Measurements from ENCODE around the gene ERG28.
"Not testable (repeated sequence)": the region's sequence is repeated elsewhere in the genome, so short reads cannot be mapped to it uniquely, and the experiment has no call there.

ERG28 gene, protein sequence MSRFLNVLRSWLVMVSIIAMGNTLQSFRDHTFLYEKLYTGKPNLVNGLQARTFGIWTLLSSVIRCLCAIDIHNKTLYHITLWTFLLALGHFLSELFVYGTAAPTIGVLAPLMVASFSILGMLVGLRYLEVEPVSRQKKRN

GRCh38 chr14:75660630-75661498, at the start of gene ERG28, which contains the start of gene TTLL5:
Gene ERG28 (minus strand): TSS chr14:75660876. CDS start chr14:75657502, 3,374 bp downstream.
Gene TTLL5 (plus strand): TSS chr14:75661246. CDS start chr14:75663150, 1,904 bp downstream.
- peak; percentile 97 for DNase-seq

GRCh38 chr14:75709207-75709812, 48.6 kb upstream of the ERG28 start:
- peak; percentile 58 for DNase-seq

GRCh38 chr14:75705014-75705413, 44.3 kb upstream of the ERG28 start:
- DNase-seq, result no peak

DNA sequence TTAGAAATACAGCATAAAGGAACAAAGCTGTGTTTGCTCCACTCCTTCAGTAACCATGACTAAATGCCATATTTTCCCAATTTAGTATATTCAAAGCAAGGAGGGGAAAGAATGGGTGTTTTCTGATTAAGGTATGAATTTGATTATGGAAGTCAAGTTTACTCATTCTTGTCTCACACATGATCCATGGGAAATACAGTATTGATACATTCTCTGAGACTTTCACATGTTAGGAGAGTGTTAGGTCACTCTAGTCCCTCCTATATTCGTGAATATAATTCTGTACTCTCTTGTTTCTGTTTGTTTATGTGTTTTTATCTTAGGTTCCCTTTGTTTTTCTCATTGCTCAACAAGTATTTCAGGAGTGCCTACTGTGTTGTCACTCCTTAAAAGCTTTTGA, 42.8 kb upstream of the ERG28 start:
- DNase-seq, result no peak

DNA sequence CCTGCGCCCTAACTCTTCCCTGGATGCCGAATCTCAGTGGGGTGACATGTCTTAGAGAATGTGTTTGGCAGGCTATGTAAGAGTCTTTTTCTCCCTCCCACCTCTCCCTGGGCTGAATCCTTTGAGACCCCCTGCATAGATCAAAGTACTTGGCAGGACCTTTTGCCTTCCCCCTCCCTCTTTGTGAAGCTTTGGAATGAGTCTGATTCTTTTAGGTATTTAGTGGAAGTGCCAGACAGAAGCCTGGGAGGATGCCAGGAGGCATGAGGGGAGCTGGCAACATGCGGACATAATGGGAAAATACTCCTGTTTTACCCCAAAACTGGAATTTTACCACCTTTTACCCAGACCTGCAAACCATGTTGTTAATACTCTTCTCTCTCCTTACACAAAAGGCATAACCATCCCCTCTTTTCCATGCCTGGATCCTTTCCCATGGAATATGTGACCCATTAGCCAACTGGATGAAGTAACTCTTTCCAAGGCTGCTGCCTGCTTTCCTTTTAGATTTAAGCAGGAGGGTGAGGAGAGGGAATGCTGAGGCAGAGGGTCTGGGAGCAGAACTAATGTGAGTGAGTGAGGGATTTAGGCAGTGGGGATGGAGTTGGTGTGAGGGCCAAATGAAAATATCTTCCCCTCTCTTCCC, 42.1 kb upstream of the ERG28 start:
- no peak for DNase-seq

DNA sequence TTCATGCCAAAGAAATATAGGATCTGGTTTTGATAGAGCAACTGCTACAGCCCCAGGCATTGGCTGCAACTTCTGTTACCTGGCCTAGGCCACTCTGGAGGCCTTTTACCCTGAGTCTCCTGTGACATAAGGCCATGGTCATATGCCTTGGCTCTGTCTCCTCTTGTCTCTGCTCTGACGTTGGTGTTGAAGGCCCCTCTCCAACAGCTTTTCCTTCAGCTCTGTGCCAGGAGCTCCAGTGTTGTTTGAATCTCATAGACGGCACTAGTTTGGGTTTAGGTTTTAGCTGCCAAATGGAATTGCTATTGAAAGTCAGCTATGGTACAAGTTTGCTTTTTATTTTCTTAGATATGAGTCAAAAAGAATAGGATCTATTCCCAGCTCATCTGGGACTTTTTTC, 41.4 kb upstream of the ERG28 start:
- DNase-seq, result no peak

- DNase-seq, result no peak
These were observed 39.6 kb upstream of the ERG28 start for GRCh38 chr14:75700295-75700694.

- DNase-seq, result no peak
These were observed 38.7 kb upstream of the ERG28 start for GRCh38 chr14:75699331-75699730.

GRCh38 chr14:75697918-75698317, 37.2 kb upstream of the ERG28 start:
- DNase-seq, result no peak

GRCh38 chr14:75697386-75697785, 36.7 kb upstream of the ERG28 start:
- no peak for DNase-seq

DNA sequence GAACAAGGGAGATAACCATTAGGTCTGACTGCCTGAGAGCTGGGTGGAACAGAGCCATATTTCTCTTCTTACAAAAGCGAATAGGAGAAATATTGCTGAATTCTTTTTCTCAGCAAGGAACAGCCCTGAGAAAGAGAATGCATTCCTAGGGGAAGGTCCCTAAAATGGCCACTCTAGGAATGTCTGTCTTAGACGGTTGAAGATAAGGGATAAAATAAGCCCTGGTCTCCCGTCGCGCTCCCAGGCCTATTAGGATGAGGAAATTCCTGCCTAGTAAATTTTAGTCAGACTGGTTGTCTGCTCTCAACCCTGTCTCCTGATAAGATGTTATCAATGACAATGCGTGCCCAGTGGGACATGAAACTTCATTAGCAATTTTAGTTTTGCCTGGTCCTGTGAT, 34.3 kb upstream of the ERG28 start:
- DNase-seq, result not testable (repeated sequence)

GRCh38 chr14:75690010-75690409, 29.3 kb upstream of the ERG28 start:
- no peak for DNase-seq

- DNase-seq, result no peak
These were observed 28.3 kb upstream of the ERG28 start for GRCh38 chr14:75689012-75689411.

GRCh38 chr14:75685910-75686309, 25.2 kb upstream of the ERG28 start:
- DNase-seq, result no peak

- DNase-seq, result no peak
These were observed 14.7 kb upstream of the ERG28 start for GRCh38 chr14:75675265-75675960.

DNA sequence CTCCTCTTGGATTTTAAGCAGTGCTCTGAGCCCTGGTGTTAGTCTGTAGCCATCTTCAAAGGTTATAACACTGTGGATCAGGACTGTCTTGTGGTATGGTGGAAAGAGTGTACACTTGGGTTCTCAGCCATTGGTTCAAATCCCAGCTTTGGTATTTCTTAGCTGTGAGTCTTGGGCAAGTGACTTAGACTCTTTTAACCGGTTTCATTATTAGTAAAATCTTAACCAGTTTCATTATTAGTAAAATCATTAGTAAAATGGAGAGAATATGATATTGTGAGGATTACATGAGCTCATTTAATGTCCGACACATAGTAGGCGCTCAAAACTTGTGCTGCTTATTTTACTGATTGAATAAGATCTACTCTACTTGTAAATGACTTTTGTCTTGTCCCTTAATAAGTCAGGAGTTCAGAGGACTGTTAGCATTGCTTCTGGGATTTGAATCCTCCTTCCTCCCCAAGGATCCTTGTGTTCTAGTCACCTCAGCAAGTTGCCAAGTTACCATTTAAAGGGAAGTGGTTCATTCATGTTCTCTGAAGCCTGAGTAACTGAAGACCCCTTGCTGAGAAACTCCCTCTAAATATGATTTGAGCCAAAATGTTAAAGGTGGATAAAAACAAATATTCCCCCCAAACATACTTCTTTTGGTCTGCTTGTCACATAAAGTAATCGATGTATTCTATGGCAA, 12.8 kb upstream of the ERG28 start:
- no peak for DNase-seq

DNA sequence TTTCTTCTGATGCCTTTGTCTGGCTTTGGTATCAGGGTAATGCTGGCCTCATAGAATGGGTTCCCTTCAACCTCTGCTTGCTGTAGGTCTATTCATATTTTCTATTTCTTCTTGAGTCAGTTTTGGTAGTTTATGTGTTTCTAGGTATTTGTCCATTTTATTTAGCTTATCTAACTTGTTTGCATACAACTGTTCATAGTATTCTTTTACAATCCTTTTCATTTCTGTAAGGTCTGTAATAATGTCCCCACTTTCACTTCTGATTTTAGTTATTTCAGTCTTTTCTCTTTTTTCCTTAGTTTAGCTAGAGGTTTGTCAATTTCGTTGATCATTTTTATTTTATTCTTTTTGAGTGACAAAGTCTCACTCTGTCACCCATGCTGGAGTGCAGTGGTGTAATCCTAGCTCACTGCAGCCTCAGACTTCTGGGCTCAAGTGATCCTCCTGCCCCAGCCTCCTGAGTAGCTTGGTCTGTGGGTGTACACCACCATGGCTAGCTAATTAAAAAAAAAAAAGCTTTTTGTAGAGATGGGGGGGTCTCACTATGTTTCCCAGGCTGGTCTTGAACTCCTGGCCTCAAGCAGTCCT, 12.0 kb upstream of the ERG28 start:
- no peak for DNase-seq

DNA sequence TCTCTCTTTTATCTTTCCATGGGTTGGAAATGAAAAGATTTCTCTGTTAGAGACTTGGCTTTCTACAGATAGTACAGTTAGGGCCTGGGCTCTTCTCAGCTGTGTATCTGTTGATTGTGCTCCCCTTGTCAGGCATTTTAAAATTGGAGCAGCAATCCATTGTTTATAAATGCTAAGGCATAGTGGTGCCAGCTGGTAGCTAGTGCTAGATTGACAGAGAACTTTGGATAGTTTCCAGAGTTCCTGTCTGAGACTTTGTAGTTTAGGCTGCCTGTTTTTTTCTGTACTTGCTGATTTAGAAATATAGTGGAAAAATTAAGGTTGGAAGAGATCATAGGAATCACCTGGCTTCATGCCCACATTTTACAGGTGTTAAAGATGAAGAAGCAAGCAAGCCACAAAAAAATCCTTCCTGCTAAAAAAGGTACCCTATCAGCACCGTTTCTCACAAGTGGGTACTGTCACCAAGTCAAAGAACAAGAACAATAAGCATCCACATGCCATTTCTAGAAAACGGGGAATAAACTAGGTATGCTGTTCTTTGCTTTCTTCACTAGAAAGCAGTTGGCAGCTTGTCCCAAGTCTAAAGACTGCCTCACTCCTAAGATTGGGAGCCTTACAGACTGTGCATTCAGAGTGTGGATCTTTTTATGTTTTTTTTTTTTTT, 6.6 kb upstream of the ERG28 start:
- DNase-seq, result no peak

GRCh38 chr14:75662966-75663365, 2.3 kb upstream of the ERG28 start:
- DNase-seq, result no peak

GRCh38 chr14:75661499-75661814, 781 bp upstream of the ERG28 start:
- DNase-seq, result no peak

DNA sequence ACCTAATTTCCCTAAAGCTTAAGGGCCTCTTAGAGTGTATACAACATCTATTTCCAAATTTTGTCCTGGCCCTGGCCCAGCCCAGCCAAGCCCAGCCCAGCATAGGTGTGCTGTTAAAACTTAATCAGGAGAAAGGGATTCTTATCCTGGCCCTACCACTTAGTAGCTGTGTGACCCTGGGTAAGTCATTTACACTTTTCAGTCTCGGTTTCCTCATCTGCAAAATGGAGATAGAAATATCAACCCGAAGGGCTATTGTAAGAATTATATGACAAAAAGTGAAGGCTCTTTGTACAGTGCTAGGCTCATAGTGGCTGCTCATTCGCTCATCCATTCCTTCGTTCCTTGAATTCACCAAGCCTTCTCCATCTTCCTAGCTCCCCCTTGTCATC, 442 bp downstream of the ERG28 start:
- no peak for DNase-seq

DNA sequence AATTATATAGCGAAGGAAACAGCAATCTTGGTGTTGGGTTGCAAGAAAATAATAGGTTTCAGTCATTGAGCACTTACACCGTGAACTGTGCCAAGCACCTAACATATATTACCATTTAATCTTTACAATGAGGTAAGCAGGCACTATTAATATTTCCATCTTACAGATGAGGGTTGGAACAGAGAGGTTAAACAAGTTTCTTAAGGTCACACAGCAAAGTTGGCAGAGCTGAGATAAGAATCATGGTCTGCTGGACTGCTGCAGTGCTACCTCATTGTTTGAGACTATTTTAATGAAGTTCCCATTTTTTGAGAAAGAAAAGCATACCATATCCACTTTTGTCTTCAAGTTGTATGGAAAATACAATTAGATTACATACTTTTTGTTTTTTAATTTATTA, 1.7 kb downstream of the ERG28 start:
- DNase-seq, result no peak
